IPS DF 19.7 (cell line): ENCODE measurements around the gene RACK1.
"Not testable (repeated sequence)": the region's sequence is repeated elsewhere in the genome, so short reads cannot be mapped to it uniquely, and the experiment has no call there.

ENCODE experiments used
- DNase-seq: peaks from one replicate; pipeline ENCODE4 v3.0.0-alpha.2; 2013; ENCODE audit warnings: low read depth, low spot score

Gene RACK1

DNA sequence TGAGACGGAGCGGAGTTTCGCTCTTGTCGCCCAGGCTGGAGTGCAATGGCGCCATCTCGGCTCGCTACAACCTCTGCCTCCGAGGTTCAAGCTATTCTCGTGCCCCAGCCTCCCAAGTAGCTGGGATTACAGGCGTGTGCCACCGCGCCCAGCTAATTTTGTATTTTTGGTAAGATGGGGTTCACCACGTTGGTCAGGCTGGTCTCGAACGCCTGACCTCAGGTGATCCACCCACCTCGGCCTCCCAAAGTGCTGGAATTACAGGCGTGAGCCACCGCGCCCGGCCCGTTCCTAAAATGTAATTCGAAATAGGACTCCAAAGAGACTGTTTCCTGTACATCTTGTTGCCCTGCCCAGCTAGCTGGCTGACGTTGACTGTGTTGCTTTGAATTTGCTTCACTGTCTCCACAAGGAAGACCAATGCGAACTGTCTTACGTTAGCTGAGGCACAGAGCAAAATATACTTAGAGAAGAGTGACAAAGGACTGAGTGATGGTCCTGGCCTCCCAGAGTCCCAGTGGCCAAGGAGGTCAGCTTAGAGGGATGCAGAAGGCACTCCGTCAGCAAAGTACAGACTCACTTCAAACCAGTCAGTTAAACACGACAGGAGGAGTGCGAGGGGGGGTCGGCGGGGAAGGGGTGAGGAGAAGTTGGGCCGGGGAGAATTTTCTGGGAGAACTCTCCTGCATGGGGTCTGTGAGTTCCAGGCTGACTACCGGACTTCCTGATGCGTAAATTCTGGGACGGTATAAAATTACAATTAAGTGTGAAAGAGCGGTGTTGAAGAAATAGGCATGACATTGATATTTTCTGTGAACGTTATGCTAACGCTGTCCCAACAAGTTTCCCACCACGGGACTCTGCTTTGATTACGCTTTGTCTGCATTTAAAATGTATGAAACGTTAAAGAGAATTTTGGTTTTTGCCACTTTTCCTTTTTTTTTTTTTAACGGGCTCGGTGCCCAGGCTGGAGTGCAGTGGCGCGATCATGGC is 27.4 kb downstream of the RACK1 start:
- no peak for DNase-seq

DNA sequence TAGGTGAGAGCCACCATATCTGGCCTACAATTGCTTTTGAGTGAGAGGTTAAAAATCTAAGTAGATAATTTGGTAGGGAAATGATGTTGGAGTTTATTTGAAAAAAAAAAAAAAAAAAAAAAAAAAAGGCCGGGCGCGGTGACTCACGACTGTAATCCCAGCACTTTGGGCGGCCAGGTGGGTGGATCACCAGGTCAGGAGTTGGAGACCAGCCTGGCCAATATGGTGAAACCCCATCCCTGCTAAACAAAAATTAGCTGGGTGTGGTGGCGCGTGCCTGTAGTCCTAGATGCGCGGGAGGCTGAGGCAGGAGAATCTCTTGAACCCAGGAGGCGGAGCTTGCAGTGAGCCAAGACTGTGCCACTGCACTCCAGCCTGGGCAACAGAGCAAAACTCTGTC is 29.5 kb downstream of the RACK1 start:
- DNase-seq = not testable (repeated sequence)

DNA sequence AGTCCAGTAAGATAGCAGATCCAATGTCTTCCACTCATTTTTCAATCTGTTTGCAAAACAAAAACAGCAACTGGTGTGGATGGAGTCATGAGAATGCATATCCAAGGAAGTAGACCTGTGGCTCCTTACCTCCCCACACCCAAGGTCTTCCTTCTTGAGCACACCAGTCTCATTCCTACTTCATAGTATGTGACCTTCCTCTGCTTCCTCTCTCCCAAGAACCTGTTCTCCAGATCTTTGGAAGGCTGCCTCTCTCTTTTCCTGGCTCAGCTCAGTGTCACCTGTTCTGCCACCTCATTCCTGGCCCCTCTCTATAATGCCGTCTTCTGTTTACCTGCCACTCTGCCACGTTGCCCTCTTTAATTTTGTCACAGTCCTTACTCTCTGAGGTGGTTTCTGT is 30.8 kb downstream of the RACK1 start:
- no peak for DNase-seq

DNA sequence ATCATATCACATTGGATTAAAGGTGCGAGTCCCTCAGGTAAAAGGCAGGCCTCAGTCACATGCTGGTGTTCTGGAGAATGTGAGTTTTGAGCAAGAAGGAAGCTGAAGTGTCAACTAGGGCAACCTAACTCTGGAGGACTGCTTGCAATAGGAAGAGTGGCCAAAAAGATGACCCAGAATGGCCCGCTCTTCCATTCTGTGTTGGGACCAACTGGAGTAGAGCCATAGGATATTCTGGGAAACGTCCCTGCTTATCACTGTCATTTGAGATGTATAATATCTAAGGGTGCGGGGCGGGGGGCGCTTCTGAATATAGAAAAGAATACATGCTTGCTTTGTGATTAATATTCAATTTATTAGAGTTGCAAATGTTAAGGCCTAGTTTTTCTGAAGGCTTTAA is 31.6 kb downstream of the RACK1 start:
- no peak for DNase-seq

DNA sequence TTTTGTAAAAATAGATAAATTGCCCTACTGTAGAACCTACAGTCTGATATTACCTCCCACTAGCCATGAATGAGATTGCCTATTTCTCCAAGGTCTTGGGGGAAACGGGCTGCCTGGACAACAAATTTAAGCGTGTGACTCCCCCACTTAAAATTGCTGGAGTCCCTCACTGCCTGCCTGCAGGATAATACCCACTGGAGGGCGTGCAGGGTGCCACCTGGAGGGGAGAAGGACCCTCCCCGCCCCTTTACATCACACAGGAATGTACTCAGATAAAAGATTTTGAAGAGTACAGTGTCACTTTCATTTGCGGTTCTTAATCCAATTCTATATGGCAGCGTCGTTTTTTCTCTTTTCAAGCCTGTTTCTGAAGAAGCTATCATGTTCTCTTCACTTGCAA is 32.5 kb downstream of the RACK1 start:
- DNase-seq = no peak

DNA sequence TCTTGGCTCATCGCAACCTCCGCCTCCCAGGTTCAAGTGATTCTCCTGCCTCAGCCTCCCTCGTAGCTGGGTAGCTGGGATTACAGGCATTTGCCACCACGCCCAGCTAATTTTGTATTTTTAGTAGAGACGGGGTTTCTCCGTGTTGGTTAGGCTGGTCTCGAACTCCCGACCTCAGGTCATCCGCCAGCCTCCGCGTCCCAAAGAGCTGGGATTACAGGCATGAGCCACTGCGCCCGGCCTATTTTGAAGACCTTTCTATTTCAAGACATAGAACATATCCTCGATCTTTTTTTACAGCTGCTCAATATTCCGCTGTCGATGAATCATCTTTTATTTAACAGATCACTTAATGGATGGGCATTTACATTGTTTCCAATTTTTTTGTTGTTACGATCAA is 33.0 kb downstream of the RACK1 start:
- DNase-seq = not testable (repeated sequence)

DNA sequence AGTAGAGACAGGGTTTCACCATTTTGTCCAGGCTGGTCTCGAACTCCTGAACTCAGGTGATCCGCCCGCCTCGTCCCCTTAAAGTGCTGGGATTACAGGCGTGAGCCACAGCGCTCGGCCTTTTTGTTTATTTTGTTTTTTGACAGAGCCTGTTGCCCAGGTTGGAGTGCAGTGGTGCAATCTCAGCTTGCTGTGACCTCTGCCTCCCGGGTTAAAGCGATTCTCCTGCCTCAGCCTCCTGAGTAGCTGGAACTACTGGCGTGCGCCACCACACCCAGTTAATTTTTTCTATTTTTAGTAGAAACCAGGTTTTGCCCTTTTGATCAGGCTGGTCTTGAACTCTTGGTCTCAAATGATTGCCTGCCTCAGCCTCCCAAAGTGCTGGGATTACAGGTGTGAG is 33.6 kb downstream of the RACK1 start:
- DNase-seq = not testable (repeated sequence)

DNA sequence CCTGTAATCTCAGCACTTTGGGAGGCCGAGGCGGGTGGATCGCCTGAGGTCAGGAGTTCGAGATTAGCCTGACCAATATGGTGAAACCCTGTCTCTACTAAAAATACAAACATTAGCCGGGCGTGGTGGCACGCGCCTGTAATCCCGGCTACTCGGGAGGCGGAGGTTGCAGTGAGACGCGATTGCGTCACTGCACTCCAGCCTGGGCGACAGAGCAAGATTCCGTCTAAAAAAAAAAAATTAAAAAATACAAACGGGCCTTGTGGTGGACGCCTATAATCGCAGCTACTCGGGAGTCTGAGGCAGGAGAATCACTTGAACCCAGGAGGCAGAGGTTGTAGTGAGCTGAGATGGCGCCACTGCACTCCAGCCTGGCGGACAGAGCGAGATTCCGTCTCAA is 34.7 kb downstream of the RACK1 start:
- not testable (repeated sequence) for DNase-seq

DNA sequence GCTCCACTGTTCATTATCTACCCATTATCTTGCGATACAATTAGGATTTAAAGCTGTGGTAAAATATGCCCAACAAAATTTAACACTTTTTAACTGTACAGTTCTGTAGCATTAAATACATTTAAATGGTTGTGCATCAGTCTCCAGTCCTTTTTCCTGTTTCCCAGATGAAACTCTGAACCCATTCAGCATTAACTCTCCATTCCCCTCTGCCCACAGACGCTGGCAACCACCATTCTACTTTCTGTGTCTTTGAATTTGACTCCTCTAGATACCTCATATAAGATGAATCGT is 35.8 kb downstream of the RACK1 start:
- DNase-seq = no peak

DNA sequence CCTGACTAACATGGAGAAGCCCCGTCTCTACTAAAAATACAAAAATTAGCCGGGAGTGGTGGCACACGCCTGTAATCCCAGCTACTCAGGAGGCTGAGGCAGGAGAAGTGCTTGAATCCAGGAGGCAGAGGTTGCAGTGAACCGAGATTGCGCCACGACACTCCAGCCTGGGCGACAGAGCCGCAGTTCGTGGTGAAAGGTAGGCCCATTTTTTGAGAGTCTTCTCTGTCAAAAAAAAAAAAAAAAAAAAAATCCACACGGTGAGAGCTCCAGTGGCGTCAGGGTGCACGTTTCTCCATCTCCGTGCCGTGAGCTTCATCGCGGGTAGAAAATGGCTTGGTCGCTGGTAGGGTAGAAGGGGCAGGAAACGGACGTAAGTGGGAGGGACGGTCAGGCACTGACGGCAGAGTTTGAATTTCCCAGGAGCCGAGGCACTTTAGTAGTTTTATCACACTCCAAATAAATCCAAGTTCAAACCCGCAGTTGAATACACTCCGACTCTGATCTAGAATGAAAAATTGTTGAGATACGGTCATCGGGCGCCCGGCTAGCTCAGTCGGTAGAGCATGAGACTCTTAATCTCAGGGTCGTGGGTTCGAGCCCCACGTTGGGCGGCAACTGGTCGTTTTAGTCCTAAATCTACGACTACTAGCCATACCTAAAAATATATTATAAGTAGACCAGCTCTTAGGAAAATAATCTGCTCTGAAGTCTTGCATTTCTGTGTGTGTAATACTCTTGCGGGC is 36.3 kb downstream of the RACK1 start:
- DNase-seq = no peak

DNA sequence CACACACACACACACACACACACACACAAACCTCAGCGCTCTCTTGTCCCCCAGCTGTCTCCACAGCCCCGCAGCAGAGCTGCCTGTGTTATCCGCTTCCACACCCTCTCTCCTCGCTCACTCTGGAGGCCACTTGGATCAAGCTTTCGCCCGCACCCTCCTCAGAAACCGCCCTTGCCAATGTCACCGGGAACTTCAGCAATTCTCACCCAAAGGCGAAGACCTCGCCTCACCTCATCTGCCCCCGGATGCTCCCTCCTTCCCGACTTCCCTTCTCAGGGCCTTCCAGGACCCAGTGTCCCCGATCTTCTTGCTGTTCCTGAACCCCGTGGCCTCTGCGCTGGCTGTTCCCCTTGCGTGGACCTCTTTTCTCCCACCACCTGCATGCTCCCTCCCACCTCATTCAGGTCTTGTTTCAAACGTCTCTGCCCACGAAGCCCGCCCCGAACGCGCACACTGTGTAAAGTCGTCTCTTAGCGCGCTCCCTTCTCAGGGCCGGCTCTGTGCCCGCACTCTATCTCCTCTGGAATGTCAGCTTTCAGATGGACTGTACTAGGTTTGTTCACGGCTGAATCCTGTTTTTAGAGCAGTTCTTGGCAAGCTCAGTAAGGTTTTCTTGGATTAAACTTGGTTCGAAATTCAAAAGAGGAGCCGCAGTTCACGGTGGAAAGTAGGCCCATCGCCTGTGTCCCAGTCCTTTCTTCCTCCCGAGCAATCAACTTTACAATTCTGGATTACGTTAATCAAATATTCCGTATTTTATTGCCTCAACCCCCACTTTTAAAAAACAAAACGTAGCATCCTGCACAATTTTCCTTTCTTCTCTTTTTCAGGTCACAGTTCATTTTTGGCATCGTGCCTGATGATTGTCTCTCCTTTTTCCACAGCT is 37.7 kb downstream of the RACK1 start:
- no peak for DNase-seq

DNA sequence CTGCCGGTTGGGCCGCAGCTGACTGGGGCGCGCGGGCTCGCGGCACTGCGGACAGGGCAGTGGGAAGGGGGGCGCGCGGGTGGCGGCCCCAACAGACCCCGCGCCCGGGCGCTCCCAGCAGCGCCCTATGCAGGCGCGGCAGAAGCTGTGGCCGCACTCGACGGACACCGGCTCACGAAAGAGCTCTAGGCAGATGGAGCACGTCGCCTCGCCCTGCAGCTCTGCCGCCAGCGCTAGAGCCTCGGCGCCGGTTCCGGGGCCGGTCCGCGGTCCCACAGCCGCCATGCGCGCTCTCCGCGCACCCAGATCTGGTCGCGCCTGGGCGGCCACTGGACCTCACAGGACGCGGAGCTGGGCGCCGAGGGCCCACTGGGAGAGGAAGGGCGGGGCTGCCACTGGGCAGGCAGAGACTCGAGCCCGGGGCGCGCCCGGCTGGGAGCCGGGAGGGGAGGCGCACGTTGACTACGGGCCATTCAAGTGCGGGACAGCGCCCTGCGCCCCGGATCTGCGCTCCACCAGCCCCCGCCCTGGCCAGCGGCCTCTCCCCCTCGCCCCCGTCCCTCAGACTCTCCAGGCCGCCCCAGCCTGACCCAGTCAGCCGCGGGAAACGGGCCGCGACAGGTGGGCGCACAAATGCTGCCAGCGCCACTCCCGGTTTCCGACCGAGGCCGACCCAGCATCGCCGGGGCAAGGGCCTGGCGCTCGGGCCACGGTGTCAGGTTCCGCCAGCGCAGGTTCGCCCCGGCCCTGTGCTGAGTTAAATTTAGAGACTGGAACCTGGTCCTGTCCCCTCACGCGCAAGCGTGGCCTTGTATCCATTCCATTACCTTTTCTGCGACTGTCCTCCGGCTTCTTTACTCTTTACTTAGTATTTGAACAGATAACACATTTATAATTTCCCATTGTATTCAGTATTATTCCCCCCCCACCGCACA is 38.6 kb downstream of the RACK1 start, which contains the start of gene TRIM7:
TSS of gene TRIM7 (minus strand) at position 371 of the 935 bp plus-strand sequence. CDS start at position 285, 86 bp downstream.
- DNase-seq = no peak

DNA sequence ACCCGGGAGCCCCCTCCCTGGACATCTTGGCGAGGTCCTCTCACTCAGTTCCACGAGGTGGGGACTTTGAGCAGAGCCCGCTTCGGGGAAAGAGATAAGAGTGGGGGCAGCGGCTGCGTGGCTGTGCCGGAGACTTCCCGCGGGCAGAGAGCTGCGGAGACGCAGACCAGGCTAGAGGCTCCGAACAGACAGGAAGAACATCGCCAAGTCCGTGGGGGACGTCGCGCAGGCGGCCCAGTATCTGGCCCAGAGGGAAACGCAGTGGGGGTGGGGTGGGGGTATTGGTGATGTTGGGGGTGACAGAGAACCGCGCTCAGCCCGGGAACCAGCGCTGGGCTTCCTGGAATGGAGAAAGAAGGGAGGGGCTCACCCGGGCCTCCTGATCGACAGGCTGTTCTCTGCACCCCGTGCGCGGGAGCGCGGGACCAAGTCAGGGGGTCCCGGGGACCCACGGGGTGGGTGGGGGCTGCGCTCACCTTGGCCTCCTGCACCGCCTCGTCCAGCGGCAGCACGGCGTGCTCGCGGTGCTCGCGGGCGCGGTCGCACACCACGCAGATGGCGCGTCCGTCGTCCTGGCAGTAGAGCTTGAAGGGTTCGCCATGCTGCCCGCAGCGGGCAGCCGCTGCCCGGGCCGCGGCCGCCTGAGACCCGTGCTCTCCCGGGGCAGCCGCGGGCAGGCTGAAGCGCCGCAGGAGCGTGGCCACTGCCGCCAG is 39.4 kb downstream of the RACK1 start:
- no peak for DNase-seq

DNA sequence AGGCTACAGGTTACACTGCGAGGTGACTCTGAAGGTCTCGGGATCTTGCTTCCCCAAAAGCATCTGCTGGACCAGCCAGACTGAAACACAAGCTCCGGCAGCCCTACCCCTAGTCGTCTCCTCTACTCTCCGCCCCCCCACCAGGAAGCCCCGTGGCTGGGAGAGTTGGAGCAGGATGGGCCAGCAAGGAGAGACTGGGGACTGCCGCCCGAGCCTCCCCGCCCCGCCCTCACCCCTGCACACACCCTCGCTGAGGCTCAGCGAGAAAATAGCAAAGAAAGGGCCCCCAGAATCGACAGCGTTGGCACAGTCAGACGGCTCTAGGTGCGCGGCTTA is 40.0 kb downstream of the RACK1 start:
- no peak for DNase-seq

DNA sequence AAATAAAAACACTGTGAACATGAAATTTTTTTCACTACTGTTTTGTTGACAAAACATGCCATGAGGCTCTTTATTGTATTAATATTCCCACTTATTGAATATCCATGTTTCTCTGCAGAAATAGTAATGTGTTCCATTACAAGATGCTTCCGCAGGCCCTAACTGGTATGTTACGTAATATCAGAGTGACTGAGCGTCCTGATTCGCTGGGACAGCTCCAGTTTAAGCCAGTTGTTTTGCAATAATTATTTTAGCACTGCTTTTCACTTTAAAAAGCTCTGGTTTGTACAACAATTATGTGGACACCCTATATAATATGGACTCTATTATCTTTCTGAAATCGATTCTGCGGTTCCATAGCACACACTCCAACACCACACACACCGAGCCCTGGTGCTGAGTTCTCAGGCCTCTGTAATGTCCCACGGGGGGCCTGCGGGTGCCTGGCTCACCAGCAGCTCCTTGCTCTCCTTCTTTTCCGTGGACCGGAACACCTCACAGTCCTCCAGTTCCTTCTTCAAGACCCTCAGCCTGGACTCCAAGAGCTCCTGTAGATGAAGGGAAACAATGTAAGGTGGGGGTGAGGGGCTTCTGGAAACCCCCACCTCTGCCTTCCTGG is 40.5 kb downstream of the RACK1 start:
- DNase-seq = no peak

DNA sequence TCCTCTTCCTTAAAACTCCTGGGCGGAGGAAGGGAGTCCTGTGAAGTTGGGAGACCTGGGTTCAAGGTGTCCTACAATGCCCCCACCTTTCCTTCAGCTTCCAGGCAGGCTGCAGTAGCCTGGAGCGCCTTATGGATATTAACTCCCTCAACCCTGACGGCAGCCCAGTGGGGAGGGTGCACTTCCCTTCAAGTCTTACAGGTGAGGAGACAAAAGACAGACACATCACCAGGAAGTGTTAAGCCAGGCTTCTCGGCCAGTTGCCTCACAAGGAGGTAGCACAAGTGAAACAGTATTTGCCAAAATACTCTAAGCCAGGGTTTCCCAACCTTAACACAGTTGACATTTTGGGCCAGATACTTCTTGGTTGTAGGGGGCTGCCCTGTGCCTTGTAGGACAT is 42.9 kb downstream of the RACK1 start:
- no peak for DNase-seq

DNA sequence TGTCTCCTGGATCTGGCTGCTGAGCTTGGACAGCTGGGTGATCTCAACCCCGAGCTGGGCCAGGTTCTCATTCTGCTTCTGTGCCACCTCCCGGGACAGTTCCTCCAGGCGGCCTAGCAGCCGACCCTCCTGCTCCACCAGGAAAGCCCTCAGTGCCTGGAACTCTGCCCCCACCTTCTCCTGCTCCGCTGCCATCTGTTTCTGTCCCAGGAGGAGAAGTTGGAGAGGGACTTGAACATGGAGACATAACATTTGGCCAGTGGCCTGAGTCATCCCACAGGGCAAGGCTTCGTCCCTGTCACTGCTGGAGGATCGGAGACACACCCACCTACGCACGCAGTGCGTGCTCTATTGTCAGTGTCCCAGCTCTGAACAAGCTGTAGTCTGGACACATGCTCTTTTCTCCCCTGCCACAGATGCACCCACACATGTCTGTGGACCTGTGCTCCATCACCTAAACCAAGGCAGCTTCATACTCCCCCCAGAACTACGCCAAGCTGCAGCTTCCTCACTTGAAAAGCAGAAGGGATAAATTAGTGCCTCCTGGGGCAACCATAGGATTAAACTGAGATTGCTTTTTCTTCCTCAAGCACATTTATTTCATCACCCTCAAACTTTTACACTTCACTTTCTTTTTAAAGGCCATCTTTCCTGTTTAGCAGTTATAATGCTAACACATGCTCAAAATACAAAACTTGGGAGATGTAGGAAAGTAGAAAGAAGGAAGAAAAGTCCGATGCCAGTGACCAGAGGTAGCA is 43.6 kb downstream of the RACK1 start:
- no peak for DNase-seq

DNA sequence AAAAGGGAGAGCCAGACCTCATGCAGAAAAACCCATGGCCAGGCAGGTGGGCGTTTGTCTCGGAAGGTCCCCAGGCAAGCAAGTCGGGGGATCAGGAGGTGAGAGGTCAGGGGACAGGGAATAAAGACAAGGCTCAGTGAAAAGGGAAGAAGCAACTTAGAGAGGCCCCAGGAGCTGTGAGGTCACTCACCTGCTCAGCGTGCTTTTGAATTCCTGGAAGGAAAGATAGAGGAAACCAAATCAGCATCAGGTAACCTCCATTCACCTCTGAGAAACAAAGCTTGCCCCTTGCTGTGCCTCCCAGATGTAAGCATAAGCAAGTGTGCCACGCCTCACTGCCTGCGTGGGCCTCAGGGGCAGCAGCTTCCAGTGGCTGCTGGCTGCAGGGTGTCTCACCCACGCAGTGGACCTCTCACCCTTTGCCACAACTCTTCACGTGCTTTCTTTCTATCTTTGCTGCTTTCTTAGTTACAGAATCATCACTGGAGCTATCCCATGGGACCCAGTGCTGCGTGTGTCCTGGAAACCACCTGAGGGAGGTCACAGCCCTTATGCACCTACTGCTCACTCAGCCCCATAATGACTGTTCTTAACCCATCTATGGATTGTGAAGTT is 44.7 kb downstream of the RACK1 start:
- no peak for DNase-seq
